DND-41 (cell line): ENCODE data around the gene ZDHHC12.

Experiments used
- ATAC-seq: fragments of 200-7000 bp; cut with Tn5 transposase; 3 replicates; pipeline ENCODE4 v1.9.1; 2021; ENCODE audit warnings: low read depth; ENCODE audit not compliant: insufficient read depth
- DNase-seq: peaks from one replicate; pipeline ENCODE4 v3.0.0-alpha.2; 2020
- H2AFZ ChIP-seq: 2 replicates; pipeline ENCODE4 v1.6.0; 2012; ENCODE audit warnings: low read depth, low read length
- H3K27ac ChIP-seq: 2 replicates; pipeline ENCODE4 v1.5.1; 2012; ENCODE audit warnings: low read length, inconsistent platforms
- H3K27me3 ChIP-seq: fragments of 200-600 bp; sonication (generic); 2 replicates; pipeline ENCODE4 v1.6.0; 2012; ENCODE audit warnings: low read length, mild to moderate bottlenecking, inconsistent platforms; ENCODE audit not compliant: insufficient read depth, poor library complexity
- H3K36me3 ChIP-seq: 2 replicates; pipeline ENCODE4 v1.5.1; 2012; ENCODE audit warnings: low read length, inconsistent platforms; ENCODE audit not compliant: insufficient read depth
- H3K4me1 ChIP-seq: 2 replicates; pipeline ENCODE4 v1.5.1; 2012; ENCODE audit warnings: mild to moderate bottlenecking, low read length; ENCODE audit not compliant: insufficient read depth
- H3K4me2 ChIP-seq: 2 replicates; pipeline ENCODE4 v1.6.0; 2012; ENCODE audit warnings: mild to moderate bottlenecking, moderate library complexity, low read length, inconsistent platforms; ENCODE audit not compliant: insufficient read depth
- H3K4me3 ChIP-seq, 2 experiments: fragments of 200-600 bp in 1 of 2; shearing (Covaris generic) in 1 of 2; 2 replicates each; pipeline ENCODE4 v1.5.1; 2012 to 2016; ENCODE audit warnings: inconsistent platforms in 2 of 2, low read length in 2 of 2, mild to moderate bottlenecking in 2 of 2, low read depth in 1 of 2, moderate library complexity in 1 of 2
- H3K79me2 ChIP-seq: 2 replicates; pipeline ENCODE4 v1.6.0; 2012; ENCODE audit warnings: low read length, inconsistent platforms; ENCODE audit not compliant: insufficient read depth
- H3K9ac ChIP-seq: 2 replicates; pipeline ENCODE4 v1.6.0; 2012; ENCODE audit warnings: low read depth, mild to moderate bottlenecking, inconsistent platforms, low read length, moderate library complexity
- H3K9me3 ChIP-seq: 2 replicates; pipeline ENCODE4 v1.5.1; 2012; ENCODE audit warnings: low read length, moderate library complexity, mild to moderate bottlenecking, inconsistent platforms; ENCODE audit not compliant: insufficient read depth, severe bottlenecking
- H4K20me1 ChIP-seq: 2 replicates; pipeline ENCODE4 v1.6.0; 2012; ENCODE audit warnings: low read length; ENCODE audit not compliant: insufficient read depth
- EZH2 ChIP-seq: IDR thresholded peaks from 3 replicates; pipeline ENCODE4 v1.6.1; 2012; ENCODE audit warnings: borderline replicate concordance, low read depth, mild to moderate bottlenecking, moderate library complexity, low read length, inconsistent platforms; ENCODE audit not compliant: severe bottlenecking
- TF ChIP-seq, protein P1 (sequence below): IDR thresholded peaks from 2 replicates; pipeline ENCODE4 v1.5.1; 2012; ENCODE audit warnings: borderline replicate concordance, low read length, moderate library complexity, mild to moderate bottlenecking; ENCODE audit not compliant: poor library complexity, severe bottlenecking; ENCODE audit errors: extremely low read depth

The ZDHHC12 gene

DNA sequence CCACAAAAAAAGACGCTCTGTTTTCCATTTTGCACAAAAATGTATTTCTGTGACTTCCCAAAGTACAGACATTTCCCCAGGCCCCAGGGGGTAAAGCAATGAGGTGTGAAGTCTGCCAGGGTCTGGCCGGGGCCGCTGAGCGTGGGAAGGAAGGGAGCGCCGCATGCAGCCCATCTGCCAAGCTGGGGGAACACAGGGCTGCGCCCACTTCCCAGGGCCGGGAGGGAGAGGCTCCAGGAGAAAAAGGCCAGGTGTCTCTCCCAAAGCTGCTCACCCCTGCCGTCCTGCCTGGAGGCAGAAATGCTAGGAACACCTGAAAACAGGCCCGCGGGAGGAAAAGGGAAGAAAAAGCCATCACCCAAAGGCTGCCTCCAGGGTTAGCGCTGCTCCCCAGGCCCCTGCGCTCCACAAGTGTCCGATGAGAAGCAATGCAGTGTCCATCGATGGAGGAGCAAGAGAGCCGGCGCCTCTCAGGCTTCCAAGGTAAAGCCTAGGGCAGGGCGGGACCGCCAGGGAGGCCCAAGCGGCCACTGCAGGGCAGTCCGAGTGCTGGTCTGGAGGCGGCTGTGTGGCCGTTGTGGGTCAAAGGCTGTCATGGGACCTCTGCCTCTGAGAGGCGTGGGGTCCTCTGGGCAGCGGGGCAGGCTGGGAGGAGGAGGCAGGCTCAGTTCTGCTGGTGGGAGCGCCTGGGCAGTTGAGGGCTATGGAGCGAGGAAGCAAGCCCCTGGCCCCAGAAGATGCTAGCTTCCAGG is 6.0 kb upstream of the ZDHHC12 start:
- no peak overlapping the region for H2AFZ ChIP-seq
- no peak overlapping the region for H3K27ac ChIP-seq
- no peak overlapping the region for H3K9ac ChIP-seq
- peaks cover 3% of the 10 kb centered on the region; the same call in 1 of the 2 replicates for H3K79me2 ChIP-seq
- H3K9me3 ChIP-seq = no peaks in the 10 kb centered on the region
- no peaks in the 10 kb centered on the region for H3K27me3 ChIP-seq
- H3K36me3 ChIP-seq = peaks cover 27% of the 10 kb centered on the region
- no peak overlapping the region for H3K4me3 ChIP-seq
- DNase-seq (no peak), ATAC-seq (no peak)
- no peak overlapping the region for H3K4me2 ChIP-seq
- TF ChIP-seq, protein P1, sequence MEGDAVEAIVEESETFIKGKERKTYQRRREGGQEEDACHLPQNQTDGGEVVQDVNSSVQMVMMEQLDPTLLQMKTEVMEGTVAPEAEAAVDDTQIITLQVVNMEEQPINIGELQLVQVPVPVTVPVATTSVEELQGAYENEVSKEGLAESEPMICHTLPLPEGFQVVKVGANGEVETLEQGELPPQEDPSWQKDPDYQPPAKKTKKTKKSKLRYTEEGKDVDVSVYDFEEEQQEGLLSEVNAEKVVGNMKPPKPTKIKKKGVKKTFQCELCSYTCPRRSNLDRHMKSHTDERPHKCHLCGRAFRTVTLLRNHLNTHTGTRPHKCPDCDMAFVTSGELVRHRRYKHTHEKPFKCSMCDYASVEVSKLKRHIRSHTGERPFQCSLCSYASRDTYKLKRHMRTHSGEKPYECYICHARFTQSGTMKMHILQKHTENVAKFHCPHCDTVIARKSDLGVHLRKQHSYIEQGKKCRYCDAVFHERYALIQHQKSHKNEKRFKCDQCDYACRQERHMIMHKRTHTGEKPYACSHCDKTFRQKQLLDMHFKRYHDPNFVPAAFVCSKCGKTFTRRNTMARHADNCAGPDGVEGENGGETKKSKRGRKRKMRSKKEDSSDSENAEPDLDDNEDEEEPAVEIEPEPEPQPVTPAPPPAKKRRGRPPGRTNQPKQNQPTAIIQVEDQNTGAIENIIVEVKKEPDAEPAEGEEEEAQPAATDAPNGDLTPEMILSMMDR = no peak
- no peak for TF ChIP-seq EZH2
- no peaks in the 10 kb centered on the region for H4K20me1 ChIP-seq
- H3K4me1 ChIP-seq = peaks cover 19% of the 10 kb centered on the region

DNA sequence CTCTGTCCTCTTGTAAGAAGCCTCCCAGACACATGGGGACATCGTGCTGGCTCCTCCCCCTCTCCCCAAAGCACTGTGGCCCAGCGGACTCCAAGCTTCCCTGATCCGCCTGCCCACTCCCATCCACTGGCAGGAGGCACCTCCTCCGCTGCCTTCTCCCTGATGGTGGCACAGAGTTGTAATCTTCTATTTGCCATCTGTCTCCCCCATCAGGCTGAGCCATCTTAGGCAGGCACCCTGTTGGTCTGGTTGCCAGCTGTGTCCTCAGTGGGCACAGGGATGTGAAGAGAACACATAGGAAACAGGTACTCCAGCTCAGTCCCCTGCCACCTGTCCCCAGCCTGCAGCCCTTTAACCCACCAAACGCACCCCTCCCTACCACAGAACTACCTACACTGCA is 5.4 kb upstream of the ZDHHC12 start:
- Histone ChIP-seq H3K27ac (no peak overlapping the region), H3K4me3 (no peak overlapping the region), H3K79me2 (peaks cover 9% of the 10 kb centered on the region), H4K20me1 (no peaks in the 10 kb centered on the region), H3K36me3 (peaks cover 23% of the 10 kb centered on the region; the same call in 1 of the 2 replicates), H3K9ac (no peak overlapping the region), H3K4me1 (peaks cover 26% of the 10 kb centered on the region), H3K27me3 (no peaks in the 10 kb centered on the region), H3K4me2 (no peak overlapping the region), H3K9me3 (no peaks in the 10 kb centered on the region), H2AFZ (no peak overlapping the region)
- no peak for DNase-seq
- TF ChIP-seq, protein P1 = no peak
- TF ChIP-seq EZH2 = no peak
- no peak for ATAC-seq

DNA sequence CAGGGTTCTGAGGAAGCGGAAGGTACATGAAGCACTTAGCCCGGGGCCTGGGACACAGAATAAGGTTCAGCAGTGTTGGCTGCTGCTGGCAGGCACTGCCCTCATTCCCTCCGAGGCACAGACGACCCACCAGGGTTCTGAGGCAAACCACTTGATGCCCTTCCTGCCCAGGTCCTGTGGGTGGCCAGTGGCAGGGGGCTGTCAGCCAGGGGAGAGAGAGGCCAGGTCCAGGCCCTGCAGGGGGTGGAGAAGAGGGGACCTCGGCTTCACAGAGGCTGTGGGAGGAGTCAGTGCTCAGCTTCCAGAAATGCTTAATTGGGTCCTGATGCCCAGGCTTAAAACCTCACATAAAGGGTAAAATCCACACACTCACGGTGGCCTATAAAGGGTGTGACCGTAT is 4.4 kb upstream of the ZDHHC12 start:
- DNase-seq (no peak), ATAC-seq (no peak)
- Histone ChIP-seq H3K27ac (no peak overlapping the region), H4K20me1 (no peaks in the 10 kb centered on the region), H3K4me3 (no peak overlapping the region), H3K4me2 (no peak overlapping the region), H3K79me2 (peaks cover 14% of the 10 kb centered on the region), H3K9ac (no peak overlapping the region), H2AFZ (no peak overlapping the region), H3K36me3 (peaks cover 20% of the 10 kb centered on the region; the same call in 1 of the 2 replicates), H3K4me1 (peaks cover 31% of the 10 kb centered on the region), H3K27me3 (no peaks in the 10 kb centered on the region), H3K9me3 (no peaks in the 10 kb centered on the region)
- TF ChIP-seq, protein P1 = no peak
- TF ChIP-seq EZH2 = no peak
